Measurements from ENCODE around the gene OGA.
A peak's percentile ranks its signal among the peaks of the same experiment; 100 is the strongest.

Gene OGA

DNA sequence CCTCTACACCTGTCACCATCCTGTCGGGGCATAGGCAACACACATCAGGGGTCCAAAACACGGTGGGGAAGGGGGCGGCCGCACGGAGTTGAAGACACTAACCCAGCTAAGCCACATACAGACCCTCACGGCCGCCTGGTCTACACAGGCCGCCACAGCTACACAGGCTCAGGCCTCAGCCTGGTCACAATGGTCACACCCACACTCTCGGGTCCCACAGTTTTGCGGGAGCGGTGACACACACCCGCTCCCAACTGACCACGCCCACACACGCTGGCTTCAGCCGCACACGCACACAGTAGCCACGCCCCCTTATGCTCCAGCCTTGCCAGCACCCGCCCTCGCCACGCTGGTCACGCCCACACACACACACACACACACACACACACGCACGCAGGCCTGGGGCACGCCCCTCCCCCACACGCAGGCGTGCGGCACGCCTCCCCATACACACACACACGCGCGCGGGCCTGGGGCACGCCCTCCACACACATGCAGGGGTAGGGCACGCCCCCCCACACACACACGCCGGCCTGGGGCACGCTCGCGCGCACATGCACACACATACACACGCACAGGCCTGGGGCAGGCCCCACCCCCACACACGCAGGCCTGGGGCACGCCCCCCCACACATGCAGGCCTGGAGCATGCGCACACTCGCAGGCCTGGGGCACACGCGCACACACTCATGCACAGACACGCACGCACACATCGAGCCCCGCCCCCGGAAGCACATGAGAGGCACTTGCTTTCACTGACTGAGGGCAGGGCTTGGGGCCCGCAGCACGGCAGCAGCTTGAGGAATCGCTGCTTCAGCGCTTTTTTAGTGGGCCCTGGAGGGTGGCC, 12.3 kb upstream of the OGA start:
- TF ChIP-seq EZH2phosphoT487 (IDR thresholded peaks at IDR 0.05; ENCODE audit: borderline replicate concordance, low read length): no peak
- TF ChIP-seq, protein P1, sequence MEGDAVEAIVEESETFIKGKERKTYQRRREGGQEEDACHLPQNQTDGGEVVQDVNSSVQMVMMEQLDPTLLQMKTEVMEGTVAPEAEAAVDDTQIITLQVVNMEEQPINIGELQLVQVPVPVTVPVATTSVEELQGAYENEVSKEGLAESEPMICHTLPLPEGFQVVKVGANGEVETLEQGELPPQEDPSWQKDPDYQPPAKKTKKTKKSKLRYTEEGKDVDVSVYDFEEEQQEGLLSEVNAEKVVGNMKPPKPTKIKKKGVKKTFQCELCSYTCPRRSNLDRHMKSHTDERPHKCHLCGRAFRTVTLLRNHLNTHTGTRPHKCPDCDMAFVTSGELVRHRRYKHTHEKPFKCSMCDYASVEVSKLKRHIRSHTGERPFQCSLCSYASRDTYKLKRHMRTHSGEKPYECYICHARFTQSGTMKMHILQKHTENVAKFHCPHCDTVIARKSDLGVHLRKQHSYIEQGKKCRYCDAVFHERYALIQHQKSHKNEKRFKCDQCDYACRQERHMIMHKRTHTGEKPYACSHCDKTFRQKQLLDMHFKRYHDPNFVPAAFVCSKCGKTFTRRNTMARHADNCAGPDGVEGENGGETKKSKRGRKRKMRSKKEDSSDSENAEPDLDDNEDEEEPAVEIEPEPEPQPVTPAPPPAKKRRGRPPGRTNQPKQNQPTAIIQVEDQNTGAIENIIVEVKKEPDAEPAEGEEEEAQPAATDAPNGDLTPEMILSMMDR (IDR thresholded peaks at IDR 0.05; ENCODE audit: low read depth, low read length, poor library complexity, severe bottlenecking): no peak
- peak overlapping the region; percentile 63 for H3K27ac ChIP-seq (ENCODE audit: low read depth, low read length)
- no peaks in the 10 kb centered on the region for H3K9me3 ChIP-seq (ENCODE audit: control insufficient read depth, insufficient read depth, low read length)
- no peaks in the 10 kb centered on the region for H3K79me2 ChIP-seq (ENCODE audit: control insufficient read depth, low read length)
- H3K4me3 ChIP-seq (ENCODE audit: low read length): peak overlapping the region; percentile 85
- H3K9me2 ChIP-seq (replicated peaks; ENCODE audit: control insufficient read depth, low read length): no peaks in the 10 kb centered on the region
- peaks cover 10% of the 10 kb centered on the region for H3F3A ChIP-seq (ENCODE audit: control insufficient read depth, insufficient read depth)
- H3K27me3 ChIP-seq (ENCODE audit: control insufficient read depth, low read length): no peaks in the 10 kb centered on the region
- H4K20me1 ChIP-seq (ENCODE audit: control insufficient read depth, insufficient read depth, low read depth, low read length): 0 out of 2 replicates have a peak, but pooled peaks cover 3% of the 10 kb centered on the region
- H3K4me1 ChIP-seq (ENCODE audit: control insufficient read depth, low read length): peaks cover 41% of the 10 kb centered on the region
- H3K4me2 ChIP-seq (ENCODE audit: low read length): peak overlapping the region; percentile 79
- no peaks in the 10 kb centered on the region for H3K36me3 ChIP-seq (ENCODE audit: control insufficient read depth, low read length)

DNA sequence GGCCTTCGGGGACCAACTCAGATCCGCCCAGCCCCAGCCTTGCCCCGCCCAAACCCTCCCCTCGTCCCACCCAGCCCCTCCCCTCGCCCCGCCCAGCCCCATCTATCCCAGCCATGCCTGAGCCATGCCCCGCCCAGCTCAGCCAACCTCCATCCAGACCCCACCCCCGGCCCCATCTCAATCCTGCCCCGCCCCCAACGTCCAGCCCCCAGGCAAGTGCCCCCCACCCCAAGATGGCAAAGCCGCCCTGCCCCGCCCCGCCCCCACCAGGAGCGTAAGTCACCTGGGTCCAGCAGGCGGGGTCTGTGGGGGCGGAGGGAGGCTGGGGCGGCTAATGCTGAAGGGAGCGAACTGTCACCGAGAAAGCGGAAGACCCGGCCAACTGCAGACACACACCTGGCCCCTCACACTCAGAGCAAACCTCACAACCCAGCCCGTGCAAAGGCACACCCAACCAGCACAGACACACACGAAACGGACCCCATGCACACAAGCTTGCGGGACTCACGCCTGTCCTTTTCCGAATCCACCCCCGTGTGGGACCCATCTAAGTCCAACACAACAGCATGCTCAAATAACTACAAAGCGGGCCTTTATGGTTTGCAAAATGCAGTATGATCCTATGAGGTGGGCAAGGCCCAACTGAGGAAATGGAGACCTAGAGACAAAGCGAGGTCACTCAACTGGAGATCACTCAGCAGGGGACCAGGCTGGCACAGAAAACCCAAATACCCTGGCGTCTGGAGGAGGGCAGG, 11.5 kb upstream of the OGA start:
- H3K4me2 ChIP-seq (ENCODE audit: low read length): peak overlapping the region; percentile 79
- H3K4me3 ChIP-seq (ENCODE audit: low read length): peak overlapping the region; percentile 85

DNA sequence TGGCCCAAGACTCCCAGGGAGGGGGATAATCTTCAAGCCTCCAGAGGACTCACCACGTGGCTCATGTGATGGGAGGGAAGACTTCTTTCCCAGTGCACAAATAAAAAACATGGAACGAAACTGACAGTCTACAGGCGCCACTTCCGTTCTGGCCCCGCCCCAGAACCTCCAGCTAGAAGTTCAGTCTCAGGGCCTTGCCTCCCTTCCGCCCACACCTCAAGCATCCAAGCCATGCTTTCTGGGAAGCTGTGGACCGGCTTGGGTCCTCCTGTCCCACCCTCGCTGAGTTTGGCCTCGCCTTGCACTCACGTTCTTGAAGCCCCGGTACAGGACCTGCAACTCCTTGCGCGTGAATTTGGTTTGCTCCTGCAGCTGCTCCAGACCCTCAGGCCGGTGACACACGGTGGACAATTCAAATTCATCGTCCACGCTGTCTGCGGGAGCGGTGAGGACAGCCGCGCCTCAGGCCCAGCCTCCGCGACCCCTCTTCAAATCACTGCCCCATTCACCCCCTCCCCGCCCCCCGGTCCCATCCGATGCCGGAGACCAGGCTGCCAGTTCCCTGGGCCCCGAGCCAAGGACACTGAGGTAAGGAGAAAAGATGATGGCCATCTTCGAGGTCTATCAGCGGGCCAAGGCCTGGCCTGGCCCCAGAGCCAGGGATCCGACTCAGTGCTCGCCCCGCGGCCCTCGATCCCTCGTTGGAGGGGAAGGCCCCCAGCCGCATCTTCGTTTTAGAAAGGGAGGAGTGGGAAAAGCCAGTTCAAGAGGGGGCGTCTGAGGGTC, 10.7 kb upstream of the OGA start:
- no peak for TF ChIP-seq EZH2phosphoT487 (IDR thresholded peaks at IDR 0.05; ENCODE audit: borderline replicate concordance, low read length)
- TF ChIP-seq, protein P1 (IDR thresholded peaks at IDR 0.05; ENCODE audit: low read depth, low read length, poor library complexity, severe bottlenecking): no peak
- 0 out of 2 replicates have a peak, but pooled peaks cover 3% of the 10 kb centered on the region for H4K20me1 ChIP-seq (ENCODE audit: control insufficient read depth, insufficient read depth, low read depth, low read length)
- no peaks in the 10 kb centered on the region for H3K27me3 ChIP-seq (ENCODE audit: control insufficient read depth, low read length)
- H3F3A ChIP-seq (ENCODE audit: control insufficient read depth, insufficient read depth): peaks cover 10% of the 10 kb centered on the region
- peaks cover 31% of the 10 kb centered on the region for H3K4me1 ChIP-seq (ENCODE audit: control insufficient read depth, low read length)
- no peaks in the 10 kb centered on the region for H3K79me2 ChIP-seq (ENCODE audit: control insufficient read depth, low read length)
- H3K9me2 ChIP-seq (replicated peaks; ENCODE audit: control insufficient read depth, low read length): no peaks in the 10 kb centered on the region
- peak overlapping the region; percentile 64 for H3K4me3 ChIP-seq (ENCODE audit: low read length)
- peak overlapping the region; percentile 75 for H3K4me2 ChIP-seq (ENCODE audit: low read length)
- no peak overlapping the region for H3K27ac ChIP-seq (ENCODE audit: low read depth, low read length)
- no peaks in the 10 kb centered on the region for H3K9me3 ChIP-seq (ENCODE audit: control insufficient read depth, insufficient read depth, low read length)
- H3K36me3 ChIP-seq (ENCODE audit: control insufficient read depth, low read length): no peaks in the 10 kb centered on the region

More for the DNA sequence above, 11.5 kb upstream of the OGA start:
- TF ChIP-seq EZH2phosphoT487 (IDR thresholded peaks at IDR 0.05; ENCODE audit: borderline replicate concordance, low read length): no peak
- TF ChIP-seq, protein P1 (IDR thresholded peaks at IDR 0.05; ENCODE audit: low read depth, low read length, poor library complexity, severe bottlenecking): no peak
- H3K79me2 ChIP-seq (ENCODE audit: control insufficient read depth, low read length): no peaks in the 10 kb centered on the region
- no peaks in the 10 kb centered on the region for H3K27me3 ChIP-seq (ENCODE audit: control insufficient read depth, low read length)
- peak overlapping the region; percentile 63 for H3K27ac ChIP-seq (ENCODE audit: low read depth, low read length)
- no peaks in the 10 kb centered on the region for H3K9me3 ChIP-seq (ENCODE audit: control insufficient read depth, insufficient read depth, low read length)
- H3F3A ChIP-seq (ENCODE audit: control insufficient read depth, insufficient read depth): peaks cover 10% of the 10 kb centered on the region
- H3K36me3 ChIP-seq (ENCODE audit: control insufficient read depth, low read length): no peaks in the 10 kb centered on the region
- H3K4me1 ChIP-seq (ENCODE audit: control insufficient read depth, low read length): peaks cover 39% of the 10 kb centered on the region
- 0 out of 2 replicates have a peak, but pooled peaks cover 3% of the 10 kb centered on the region for H4K20me1 ChIP-seq (ENCODE audit: control insufficient read depth, insufficient read depth, low read depth, low read length)
- no peaks in the 10 kb centered on the region for H3K9me2 ChIP-seq (replicated peaks; ENCODE audit: control insufficient read depth, low read length)

Data from DOHH2 (cell line).